Measurements from ENCODE around the gene CAPN1.
"Not testable (repeated sequence)": the region's sequence is repeated elsewhere in the genome, so short reads cannot be mapped to it uniquely, and the experiment has no call there.

Gene CAPN1

DNA sequence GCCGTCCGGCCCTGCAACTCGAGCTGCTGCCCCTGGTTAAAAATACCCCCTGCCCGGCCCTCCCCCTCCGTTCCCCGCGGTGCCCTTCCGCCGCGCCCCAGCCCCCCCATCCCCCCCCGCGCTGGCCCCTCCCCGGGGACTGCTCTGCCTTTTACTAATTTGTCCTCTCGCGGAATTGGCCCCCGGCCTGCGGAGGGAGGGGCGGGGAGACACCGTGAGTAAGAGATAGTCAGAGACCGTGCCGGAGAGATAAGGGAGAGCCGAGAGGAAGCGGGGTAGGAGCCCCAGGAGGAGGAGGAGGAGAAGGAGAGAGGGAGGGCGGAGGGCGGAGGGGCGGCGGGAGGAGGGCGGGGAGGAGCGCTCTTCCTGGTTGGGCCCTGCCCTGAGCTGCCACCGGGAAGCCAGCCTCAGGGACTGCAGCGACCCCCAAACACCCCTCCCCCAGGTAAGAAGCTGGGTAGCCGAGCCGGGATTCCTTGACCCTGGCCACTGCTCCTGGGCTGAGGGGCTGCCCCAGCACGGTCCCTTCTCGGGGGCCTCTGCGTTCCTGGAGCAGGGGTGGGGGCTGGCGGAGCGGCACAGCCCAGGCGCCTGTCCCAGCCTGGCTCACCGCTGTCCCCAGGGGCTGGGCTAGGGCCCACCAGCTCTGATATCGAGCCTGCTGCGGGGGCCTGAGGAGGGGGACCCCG is at the start of gene CAPN1:
Gene CAPN1 (plus strand): TSS at position 360 of the 689 bp plus-strand sequence. CDS start 774 bp downstream, outside the sequence.
- DNase-seq (ENCODE audit: low read depth): peak; percentile 97

DNA sequence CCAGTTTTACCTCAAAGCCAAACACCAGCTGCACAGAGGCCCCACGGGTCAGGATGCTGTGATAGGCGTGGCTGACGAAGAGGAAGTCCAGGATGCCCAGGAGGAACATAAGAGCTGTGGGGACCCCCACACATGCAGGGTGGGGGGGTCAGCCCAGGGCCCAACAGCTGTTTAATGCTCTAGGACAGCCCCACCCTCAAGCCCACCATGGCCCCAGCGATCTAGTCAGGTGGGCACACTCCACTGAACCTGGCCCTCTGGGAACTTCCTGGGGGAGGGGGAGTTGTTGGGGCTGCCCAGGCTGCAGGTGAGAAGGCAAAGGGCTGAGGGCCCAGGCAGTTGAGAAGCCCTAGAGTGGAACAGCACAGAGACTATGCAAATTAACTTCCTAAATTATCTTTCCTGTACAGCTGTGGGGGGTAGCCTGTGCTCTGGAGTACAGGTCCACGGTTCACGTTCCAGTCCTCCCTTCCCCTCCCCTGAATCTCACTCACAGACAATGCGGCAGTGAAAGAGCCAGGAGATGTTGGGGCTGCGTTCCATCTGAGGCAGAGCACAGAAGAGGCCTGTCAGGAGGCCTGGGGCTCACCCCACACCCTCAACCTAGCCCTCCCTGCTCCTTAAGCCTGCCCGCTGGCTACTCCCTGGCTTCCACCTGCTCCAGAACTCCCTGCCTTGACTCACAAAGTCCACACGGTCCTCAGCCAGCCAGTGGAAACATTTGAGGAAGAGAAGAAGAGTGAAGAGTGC is 49.3 kb upstream of the CAPN1 start:
- DNase-seq (ENCODE audit: low read depth): no peak

DNA sequence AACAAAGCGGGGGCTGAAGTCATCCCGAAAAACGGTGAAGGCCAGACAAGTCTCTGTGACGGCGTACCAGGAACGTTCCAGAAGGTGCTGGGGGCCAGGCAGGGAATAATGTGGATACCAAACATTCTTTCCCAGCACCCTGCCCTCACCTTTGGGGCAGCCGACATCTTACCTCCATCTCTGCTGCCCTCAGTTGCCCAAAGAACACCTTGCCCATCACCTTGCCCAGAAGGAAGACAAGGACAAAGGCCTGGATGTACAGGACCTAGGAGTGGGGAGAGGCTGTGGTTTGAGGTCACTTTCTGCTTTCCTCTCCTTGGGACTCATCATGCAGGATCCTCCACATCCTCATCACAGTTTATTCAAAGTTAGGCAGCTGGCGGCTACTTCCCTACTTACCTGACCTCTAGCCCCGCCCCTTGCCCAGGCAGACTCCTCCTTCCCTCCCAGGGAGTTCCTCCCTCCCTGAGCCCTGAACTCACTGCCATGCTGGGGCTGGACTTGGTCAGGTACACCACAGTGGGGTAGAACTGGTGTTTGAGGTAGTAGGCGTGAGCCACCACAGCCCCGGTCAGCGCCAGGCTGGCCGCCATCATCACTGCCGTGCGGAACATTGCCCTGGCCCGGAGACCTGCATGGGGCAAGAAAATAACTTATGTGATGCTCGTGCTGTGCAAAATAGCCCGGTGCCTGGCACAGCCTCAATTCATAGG is 48.6 kb upstream of the CAPN1 start:
- DNase-seq (ENCODE audit: low read depth): peak; percentile 33

DNA sequence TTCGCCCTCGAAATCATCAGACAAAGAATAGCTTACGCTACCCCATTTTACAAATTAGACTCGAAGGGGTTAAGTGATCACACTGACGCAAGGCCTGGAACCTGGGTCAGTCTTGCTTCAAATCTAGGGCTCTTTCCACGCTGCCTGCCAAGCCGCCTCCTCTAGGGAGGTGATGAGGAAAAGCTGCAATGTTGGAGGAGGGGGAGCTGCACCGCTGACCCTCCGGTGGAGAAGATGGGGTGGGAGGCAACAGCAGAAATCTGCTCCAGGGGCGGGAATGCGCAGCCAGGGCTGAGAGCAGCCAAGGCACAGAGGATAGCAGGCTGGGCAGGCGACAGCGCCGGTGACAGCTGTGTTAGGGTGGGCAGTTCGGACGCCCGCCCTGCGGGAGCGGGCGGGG is 48.0 kb upstream of the CAPN1 start:
- no peak for DNase-seq (ENCODE audit: low read depth)

DNA sequence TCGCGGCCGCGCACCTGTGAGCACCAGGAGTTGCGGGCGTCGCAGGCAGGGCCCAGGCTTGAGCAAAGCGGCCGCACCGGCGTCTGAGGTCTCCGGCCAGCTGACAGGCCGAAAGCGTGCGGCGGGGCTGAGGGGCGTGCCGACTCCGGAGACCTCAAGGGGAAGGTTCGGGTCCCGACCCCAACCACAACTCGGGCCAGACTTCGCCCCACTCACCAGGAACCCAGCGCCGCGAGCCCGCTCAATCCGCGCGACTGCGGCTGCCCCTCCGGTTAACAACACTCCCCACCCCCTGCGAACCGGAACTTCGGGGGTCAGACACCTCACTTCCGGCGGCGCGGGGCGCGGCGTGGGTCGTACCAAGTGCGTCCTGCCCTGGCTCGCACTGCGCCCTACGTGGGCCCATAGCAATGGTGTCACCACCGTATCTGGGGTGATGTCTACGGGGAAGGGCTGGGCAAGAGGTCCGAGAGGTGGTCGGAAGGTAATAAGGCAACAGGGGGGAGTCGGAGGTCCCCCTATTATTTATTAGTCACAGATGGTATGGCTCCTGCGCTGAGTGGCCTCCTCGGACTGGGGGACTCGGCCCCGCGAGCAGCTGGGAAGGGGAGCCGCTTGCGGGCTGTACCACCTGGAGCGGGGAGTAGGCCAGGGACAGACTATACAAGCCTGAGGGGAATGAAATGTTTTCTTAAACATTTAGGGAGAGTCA is 47.3 kb upstream of the CAPN1 start, which contains the start of gene SYVN1:
Gene SYVN1 (minus strand): TSS at position 280 of the 712 bp plus-strand sequence. CDS start 918 bp downstream, outside the sequence.
- DNase-seq (ENCODE audit: low read depth): peak; percentile 88

DNA sequence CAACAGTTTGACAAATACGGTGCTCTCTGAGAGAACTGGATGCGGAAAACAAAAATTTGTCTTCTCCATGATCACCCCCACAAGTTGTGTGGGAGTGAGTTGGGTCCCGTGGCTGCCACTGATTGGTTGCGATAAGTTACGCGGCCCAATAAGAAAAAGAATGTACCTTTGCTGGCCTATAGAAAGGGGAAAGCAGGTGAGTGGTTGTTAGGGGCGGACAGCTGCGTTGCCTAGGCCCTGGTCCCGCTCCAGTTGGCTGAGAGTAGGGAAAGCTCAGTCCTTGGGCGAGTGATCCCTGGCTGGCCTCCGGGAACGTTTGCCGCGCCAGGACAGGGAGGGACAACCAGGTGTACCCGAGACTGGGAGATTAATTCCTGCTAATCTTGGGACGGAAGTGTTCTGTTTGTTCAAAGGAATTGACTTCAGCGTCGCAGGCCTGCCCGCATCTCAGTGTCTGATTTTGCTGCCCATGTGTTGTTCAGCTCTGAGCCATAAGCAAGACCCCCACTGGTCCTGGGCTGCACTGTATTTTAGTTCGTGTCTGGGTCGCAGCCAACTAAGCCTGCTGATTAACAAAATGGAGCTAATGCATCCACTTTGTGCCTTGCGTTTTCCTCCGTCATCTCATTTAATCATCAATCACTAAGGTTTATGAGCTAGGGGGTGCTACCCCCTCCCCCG is 46.6 kb upstream of the CAPN1 start:
- DNase-seq (ENCODE audit: low read depth): peak; percentile 98

DNA sequence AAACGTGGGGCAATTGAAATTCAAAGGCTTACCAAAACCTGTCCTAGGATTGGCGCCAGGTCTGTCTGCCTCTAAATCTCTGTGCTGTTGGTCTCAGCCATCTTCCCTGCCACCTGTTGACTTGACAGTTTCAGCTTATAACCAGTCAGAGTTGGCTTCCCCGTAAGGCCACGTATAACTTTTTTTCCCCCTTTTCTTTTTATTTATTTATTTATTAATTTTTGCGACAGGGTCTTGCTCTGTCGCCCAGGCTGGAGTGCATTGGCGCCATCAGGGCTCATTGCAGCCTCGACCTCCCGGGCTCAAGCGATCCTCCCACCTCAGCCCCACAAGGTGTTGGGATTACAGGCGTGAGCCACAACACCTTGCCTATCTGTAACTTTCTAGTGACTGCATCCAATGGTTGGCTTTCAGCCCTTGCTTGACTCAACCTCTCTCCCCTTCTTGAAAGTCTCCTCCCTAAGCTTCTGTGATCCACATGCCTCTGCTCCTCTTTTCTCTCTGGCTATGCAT is 46.0 kb upstream of the CAPN1 start:
- no peak for DNase-seq (ENCODE audit: low read depth)

DNA sequence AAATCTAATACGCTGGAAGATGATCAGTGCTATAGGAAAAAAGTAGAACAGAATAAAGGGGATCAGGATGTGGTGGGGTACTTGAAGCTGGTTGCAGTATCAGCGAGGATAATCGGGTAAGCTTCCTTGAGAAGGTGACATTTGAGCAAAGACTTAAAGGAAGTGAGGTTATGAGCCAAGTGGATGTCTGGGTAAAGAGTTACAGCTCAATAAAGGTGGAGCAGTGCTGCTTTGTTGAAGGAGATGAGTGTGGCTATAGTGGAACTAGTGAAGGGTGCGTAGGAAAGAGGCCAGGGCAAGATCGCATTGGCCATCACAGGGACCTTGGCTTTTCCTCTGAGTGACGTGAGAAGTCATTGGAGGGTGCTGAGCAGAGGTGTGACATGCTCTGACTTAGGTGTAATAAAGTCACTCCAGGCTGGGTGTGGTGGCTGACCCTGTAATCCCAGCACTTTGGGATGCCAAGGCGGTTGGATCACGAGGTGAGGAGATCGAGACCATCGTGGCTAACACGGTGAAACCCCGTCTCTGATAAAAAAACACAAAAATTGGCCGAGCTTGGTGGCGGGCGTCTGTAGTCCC is 45.1 kb upstream of the CAPN1 start:
- DNase-seq (ENCODE audit: low read depth): no peak

DNA sequence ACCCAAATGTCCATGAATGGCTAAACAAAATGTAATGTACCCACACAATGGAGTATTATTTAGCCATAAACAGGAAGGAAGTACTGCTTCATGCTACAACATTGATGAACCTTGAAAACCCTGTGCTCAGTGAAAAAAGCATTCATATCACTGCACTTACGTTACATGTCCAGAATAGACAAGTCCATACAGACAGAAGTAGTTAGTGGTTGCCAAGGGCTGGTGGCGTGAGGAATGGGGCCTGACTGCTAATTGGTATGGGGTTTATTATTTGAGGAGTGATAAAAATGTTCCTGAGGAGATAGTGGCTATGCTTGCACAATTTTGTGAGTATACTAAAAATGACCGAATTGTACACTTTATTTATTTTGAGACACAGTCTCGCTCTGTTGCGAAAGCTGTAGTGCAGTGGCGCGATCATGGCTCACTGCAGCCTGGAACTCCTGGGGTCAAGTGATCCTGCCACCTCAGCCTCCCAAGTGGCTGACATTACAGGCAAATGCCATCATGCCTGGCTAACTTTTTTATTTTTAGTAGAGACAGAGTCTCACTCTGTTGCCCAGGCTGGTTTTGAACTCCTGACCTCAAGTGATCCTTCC is 39.7 kb upstream of the CAPN1 start:
- DNase-seq (ENCODE audit: low read depth): no peak

DNA sequence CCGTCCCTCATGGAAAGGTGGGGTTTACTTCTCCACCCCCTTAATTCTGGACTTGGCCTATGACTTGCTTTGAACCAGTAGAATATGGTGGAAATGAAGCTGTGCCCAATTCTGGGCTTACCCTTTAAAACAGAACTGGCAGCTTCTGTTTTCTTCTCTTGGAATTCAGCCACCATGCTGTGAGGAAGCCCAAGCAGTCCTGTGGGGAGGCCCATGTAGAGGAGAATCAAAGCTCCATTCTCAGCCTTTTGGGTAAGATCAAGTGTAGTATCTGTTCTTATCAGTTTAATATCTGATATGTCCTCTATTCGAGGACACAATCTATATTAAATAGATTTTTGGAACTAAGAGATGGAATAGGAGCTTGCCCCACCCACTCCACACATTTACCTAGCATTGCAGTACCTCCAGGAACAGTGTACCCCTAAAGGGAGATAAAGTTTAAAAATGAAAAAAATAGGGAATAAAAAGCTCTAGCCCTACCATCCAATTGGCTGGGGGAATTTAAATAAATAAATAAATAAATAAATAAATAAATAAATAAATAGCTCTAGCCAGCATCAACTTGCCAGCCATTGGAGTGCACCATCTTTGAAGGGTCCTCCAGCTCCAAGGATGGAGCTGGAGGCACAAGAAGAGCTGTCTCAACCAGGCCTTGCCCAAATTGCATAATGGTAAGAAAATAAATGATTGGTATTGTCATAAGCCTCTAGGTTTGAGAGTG is 34.2 kb upstream of the CAPN1 start:
- DNase-seq (ENCODE audit: low read depth): no peak

DNA sequence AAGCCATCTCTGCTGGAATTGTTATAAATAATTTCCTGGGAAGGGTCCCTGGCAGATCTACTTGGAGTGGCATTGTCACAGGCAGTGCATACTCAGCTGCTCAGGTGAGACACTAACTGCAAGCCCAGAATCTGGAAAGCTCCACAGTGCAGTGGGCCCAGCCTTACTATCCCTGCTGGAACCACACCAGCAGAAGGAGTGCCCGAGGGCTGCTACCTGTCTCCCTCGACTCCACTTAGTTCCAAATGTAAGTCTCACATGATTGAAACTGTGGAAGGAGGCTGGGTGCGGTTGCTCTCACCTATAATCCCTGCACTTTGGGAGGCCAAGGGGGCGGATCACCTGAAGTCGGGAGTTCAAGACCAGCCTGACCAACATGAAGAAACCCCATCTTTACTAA is 33.1 kb upstream of the CAPN1 start:
- DNase-seq (ENCODE audit: low read depth): no peak

DNA sequence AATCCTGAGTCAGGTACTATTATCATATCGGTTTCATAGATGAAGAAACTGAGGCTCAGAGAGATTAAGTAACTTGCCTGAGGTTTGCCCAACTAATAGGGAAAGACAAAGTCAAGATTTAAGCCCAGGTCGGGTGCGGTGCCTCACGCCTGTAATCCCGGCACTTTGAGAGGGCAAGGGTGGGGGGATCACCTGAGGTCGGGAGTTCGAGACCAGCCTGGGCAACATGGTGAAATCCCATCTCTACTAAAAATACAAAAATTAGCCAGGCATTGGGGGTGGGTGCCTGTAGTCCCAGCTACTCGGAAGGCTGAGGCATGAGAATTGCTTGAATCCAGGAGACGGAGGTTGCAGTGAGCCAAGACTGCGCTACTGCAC is 31.6 kb upstream of the CAPN1 start:
- DNase-seq (ENCODE audit: low read depth): not testable (repeated sequence)

DNA sequence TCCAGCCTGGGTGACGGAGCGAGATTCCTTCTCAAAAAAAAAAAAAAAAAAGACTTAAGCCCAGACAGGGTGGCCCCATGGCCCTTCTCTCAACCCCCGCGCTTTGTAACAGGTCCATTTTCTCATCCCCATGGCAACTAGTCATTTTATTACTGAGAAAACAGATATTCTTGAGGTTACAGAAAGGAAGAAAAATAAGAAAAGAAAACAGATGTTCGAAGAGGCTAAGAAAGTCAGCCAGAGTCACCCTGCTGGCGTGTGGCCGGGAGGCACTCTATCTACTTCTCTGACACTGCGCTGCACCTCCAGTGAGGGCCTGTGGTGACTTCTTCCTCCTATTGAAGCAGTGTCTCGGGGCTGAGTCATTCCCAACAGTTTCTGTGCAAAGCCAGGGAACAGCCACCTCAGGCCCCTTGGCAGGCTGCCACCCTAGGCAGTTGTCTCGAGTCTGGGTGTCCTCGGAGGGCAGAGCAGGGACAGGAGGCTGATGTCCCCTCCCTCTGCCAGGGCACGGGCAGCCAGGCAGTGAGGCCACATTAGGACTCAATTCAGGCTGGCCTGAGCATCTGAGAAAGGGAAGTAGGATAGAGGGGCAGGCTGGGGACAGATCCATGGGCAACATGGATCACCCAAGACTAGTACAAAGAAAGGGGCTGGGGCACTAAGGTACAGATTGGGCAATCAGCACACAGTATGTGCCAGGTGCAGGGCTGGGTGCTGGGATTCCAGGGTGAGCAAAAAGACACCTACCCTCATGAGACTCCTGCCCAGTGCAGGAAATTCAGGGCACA is 31.0 kb upstream of the CAPN1 start:
- peak; percentile 97 for DNase-seq (ENCODE audit: low read depth)

DNA sequence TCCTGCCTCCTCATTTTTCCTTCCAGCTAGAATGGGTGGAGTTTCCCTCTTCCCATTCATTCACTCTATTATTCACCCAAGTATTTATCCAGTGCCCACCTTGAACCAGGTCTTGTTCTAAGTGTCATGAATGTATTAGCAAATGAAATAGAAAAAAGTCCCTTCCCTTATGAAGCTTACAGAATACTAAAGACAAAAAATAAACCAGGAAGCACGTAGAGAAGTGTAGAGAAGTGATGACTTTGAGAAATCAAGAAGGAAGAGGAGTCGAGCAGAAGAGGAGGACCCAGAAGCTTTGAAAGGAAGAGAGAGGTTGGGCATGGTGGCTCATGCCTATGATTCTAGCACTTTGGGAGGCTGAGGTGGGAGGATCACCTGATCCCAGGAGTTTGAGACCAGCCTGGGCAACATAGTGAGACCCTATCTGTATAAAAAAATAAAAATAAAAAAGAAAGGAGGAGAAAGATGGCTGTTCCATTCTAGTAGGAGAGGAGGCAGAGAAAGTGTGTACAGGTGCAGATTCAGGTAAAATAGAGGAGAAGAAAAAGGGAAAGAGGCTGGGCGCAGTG is 30.3 kb upstream of the CAPN1 start:
- no peak for DNase-seq (ENCODE audit: low read depth)

DNA sequence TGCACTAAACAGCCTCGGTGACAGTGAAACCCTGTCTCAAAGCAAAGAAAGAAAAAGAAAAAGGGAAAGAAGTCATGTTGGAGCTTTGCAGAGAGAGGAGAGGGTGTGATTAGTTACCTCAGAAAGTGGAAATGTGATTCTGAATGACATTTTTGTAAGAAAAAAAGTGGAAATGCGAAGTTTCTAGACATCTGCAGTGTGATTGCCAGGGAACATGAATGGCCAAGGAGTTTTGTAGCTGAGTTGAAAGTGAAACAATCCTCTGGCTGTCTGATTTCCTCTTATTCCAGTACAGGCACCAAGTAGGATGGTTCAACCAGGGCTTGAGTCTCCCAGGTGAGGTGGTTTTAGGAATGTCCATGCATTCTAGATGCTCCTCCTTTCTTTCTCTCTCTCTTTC is 29.6 kb upstream of the CAPN1 start:
- DNase-seq (ENCODE audit: low read depth): no peak

DNA sequence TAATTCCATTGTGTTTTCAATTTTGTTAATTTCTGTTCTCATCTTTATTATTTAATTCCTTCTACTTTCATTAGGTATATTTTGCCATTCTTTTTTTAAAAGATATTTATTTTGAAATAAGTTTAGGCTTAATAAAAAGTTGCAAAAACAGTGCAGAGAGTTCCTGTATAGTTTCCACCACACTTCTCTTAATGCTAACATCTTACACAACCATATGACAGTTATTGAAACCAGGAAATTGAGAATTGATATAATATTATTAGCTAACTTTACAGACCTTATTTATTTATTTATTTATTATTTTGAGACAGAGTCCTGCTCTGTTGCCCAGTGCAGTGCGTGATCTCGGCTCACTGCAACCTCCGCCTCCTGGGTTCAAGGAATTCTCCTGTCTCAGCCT is 25.5 kb upstream of the CAPN1 start:
- no peak for DNase-seq (ENCODE audit: low read depth)

DNA sequence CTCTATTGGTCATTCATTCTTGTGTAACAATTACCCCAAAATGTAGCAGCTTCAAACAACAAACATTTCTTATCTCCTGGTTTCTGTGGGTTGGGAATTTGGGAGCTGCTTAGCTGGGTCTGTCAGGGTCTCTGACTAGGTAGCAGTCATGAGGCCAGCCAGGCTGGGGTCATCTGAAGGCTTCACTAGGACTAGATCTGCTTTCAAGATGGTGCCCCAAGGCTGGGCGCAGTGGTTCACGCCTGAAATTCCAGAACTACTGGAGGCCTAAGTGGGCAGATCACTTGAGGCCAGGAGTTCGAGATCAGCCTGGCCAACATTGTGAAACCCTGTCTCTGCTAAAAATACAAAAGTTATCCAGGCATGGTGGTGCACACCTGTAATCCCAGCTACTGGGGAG is 24.8 kb upstream of the CAPN1 start:
- no peak for DNase-seq (ENCODE audit: low read depth)

DNA sequence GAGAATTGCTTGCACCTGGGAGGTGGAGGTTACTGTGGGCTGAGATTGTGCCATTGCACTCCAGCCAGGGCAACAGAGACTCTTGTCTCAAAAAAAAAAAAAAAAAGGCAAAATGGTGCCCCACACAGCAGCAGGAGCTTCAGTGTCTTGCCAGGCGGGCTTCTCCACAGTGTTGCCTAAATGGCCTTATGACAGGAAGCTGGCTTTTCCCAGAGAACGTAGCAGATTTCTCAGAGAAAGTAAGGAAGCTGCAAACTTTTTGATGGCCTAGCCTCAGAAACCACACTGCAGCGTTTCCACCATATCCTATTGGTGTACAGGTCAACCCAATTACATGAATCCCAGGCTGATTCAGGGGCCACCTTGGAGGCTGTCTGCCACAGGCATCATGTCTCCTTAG is 24.4 kb upstream of the CAPN1 start:
- no peak for DNase-seq (ENCODE audit: low read depth)

DNA sequence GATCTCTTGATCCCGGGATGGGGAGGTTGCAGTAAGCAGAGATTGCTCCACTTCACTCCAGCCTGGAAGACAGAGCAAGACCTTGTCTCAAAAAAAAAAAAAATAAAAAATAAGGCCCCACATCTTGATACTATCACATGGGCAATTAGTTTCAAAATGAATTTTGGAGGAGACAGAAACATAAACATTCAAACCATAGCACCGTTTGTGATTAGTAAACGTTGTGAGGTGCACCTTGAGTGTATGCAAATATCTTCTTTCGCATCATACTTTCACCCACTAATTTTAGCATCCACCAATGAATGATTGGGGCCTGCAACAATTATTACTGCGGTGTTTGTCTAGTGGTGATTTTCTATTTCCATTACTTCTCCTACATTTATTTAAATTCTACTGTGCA is 22.7 kb upstream of the CAPN1 start:
- DNase-seq (ENCODE audit: low read depth): no peak

Measured in EH (cell line).